Stimulated activated CD8-positive, alpha-beta memory T cell treated with anti-CD3 and anti-CD28 coated beads, Interleukin-4, amount 100 ng/mL, for 4 hours (primary cell): ENCODE results near the gene SETSIP.
"Not testable (repeated sequence)": the region's sequence is repeated elsewhere in the genome, so short reads cannot be mapped to it uniquely, and the experiment has no call there.

ENCODE experiments used
- DNase-seq, 2 donors: peaks; one replicate each; pipeline ENCODE4 v3.0.0-alpha.2; 2020; ENCODE audit warnings: low read depth in 2 of 2, low spot score in 1 of 2

The SETSIP gene

DNA sequence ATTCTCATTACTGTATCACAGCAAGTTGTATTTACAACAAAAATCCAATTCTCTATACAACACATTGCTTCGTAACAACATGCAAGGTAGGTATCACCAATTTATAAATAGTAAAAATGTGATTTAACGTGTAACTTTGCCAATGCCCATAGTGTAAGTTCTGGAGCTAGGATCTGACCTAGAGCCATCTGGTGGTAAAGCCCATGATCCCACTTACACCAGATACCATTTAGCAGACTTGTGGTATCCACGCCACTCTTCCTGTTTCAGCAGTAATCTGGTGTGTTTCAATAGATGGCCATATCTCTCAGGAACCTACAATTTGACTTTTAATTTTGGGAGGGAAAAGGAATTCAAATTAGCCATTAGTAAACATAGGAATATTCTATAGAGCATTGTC, 10.2 kb downstream of the SETSIP start:
- no peak for DNase-seq

DNA sequence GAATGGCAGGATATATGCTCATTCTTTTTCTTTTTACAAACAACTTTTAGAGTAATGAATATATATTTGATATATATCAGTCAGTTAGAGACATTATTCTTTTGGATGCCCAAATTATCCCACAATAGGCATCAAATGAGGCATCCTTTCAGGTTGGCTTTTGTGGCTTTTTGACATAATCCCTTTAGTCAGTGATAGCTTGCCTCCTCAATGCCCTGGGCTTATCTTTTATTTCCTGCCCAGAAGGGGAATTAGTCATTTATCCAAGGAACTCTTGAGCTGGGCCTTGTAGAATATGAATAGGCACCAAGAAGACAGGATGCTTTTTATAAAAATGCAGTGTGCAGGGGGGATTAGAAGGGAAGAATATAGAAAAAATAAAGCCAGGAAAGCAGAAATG, 23.3 kb downstream of the SETSIP start:
- no peak for DNase-seq

DNA sequence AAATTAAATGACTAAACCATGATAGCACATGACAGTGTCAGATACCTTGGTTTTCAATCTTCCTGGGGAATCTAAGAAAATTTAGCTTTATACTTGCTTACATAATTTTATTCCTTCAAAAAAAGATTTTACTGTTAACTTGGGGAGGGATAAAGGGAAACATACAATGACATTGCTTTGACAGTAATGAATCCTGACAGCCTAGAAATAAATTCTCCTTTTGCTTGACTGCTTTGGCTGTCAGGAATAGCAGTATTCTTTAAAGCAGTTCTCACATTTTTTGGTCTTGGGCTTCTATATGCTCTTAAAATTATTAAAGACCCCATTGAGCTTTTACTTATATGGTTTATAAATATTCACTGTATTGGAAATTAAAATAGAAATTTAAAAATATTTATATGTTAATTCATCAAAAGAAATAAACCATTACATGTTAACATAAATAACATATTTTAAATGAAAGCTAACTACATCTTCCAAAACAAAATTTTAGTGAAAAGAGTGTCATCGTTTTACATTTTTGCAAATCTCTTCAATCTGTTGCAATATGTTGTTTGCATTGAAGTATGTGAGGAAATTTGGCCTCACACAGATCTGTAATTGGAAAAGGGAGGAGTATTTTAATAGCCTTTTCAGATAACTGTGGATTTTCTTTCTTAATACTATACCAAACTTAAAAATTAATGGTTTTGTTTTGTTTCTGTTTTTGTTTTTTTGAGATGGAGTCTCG, 29.3 kb downstream of the SETSIP start:
- no peak for DNase-seq

DNA sequence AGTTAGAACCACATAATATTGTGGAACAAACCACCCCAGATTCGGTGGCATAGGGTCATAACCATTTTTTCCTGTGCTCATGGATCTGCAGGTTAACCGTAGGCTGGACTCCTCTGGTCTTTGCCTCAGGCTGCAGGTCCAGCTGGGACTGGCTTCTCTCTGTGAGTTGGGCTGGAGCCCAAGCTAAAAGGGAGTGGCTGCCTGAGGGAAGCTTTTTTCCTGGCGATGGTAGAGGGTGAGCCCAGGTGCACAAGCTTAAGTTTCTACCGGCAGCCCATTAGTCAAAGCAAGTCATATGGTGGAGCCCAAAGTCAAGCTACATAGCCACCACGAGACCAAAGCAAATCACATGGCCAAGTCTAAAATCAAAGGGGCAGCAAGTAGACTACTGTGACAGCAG, 31.6 kb downstream of the SETSIP start:
- no peak for DNase-seq

DNA sequence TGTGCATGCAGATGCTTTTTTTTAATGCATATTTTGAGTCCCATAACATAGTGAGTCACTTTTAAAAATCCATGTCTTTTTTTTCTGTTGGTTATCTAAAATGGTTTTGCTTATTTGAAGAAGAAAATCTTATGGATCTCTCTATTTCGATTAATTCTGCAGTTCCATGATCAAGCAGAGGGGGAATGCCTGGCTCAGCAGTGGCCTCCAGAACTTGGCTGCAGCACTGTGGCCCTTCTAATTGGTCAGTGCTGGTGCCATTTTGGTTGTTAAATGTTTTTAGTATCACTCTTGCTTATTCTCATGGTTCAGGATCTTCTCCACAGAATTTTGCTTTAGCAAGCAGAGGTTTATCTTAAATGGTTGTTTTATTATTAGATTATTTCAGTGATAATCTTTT, 34.2 kb downstream of the SETSIP start:
- no peak for DNase-seq

DNA sequence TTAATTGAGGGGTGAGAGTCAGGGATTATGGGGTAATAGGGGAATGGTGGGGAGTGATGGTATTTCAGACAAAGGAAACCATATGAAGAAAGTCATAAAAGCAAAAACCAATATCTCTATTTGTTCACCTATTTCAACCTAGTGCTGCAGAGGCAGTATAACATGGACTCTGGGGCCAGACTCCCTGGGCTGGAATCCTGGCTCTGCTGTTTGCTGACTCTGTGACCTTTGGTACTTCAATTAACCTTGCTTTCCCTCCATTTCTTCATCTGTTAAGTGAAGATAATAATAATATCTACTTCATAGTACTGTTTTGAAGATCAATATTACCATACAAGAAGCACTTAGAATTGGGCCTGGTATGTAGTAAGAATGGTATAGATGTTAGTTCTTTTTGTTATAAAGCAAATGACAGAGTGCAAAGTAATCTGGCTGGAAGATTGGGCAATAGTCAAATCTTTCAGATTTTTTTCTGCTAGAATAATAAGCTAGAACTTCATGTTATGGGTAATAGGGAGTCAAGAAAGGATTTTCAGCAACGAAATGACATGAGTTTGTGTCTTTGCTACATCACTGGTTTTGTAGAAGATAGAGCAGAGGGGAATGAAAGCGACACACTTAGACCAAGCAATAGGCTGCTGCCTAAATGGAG, 36.4 kb downstream of the SETSIP start:
- DNase-seq: no peak

DNA sequence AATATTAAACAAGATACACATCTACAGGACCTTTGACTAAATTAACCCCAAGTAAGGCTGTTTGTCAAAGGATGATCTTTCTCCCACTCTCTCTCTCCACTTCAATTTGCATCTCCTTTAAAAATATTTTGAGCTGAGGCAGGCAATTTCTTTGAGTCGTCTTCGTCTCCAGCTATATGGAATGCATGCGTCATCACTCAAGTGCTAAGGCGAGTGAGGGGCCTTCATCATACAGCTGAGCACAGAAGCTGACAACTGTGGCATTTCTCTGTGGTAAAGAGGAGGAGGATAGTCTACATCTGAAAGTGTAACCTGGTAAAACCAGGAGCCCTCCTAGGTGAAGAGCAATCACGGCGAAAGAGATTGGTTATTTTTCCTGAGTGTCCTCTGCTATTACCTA, 37.8 kb downstream of the SETSIP start:
- DNase-seq: no peak

DNA sequence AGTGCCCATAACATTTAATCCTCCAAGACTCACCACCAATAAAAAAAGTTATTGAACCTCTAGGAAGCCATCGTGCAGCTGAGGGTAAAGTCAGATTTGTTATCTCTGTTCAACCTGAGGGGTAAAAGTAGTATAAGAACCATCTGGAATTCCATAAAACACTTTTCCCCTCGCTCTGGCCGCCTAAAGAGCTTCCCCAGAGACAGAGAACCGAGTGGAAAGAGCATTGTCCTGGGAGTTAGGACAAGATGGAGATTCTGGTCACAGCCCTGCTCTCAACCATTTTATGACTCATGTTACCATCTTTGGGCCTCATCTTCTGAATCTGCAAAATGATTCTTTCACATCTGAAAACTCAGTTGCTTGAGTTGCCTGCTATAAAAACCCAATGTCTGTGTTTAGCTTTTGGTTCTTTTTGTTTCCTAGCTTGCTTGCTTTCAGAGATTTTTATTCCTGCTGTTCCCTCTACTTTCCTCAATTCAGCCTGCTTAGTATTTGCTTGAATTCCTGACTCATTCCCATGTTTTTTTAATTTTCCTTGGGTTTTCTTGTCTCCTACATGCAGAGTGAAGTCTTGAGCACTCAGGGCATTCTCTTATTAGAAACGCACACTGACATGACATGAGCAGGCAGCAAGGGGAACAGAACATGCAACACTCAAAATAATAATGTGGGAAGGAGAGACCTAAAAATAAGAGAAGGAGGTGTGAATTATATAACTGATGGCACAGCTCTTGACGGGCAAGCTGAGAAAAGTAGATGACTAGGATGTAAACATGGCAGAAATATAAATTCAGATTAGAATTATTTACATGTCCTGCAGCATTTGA, 43.7 kb downstream of the SETSIP start:
- no peak for DNase-seq

DNA sequence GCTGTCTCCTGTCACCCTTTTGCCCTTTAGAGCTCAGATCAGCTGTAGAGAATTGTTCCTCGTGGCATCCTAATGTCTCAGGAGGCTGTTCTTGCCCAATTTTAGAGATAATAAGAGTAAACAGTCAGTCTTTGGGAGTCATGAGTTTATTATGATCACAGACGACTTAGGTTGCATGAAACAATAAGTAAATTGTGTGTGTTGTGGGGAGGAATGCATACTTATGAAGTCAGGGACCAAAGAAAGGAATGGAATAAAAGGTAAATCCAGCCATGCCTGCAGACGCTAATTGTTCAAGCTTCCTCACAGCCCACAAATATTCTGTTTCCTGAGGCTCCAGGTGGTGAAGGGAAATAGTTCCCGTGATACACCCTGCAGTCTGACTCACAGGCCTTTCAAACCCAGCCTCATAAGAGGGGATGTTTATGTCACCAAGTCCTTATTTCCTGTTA, 44.5 kb downstream of the SETSIP start:
- no peak for DNase-seq

DNA sequence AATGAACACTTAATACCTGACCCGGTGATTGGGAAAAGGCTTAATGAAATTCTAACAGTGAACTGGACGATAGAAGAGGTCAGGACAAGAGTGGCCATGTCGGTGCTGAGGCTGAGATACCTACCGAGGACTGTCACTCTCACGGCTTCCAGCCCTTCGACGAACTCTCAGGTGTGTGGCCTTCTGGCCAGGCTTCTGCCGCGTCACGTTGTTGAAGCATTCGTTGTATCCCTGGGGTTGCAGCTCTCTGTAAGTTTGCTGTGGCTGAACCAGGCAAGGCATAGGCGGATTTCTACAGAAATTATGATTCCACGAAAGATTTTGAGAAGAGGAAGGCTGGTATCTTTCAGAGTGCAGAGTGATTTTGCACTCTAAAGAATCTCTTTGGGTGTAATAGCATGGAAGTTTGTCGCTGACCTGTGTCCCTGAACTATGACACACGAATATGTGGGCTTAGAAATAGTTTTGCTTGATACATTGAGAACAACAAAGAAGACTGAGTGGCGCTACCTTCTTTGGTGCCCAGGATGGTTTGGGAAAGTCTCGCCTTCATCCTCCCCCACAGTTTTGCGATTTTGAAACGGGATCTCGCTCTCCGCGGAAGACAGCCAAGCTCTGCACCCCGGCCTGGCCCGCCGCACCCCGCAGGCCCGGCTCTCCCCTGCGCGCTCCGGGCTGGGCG, 45.8 kb downstream of the SETSIP start:
- DNase-seq: no peak

DNA sequence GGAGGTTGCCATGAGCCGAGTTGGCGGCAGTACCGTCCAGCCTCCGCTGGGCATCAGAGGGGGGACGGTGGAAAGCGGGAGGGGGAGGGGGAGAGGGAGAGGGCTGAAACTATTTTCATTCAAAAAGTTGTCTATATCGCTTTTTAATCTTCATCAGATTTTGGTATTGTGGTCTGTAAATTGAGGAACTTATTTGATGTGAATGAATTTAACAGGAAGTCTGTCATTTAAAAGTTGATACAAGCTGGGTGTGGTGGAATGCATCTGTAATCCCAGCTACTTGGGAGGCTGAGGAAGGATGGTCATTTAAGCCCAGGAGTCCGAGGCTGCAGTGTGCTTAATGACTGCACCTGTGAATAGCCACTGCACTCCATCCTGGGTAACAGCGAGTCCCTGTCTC, 48.4 kb downstream of the SETSIP start:
- no peak for DNase-seq

DNA sequence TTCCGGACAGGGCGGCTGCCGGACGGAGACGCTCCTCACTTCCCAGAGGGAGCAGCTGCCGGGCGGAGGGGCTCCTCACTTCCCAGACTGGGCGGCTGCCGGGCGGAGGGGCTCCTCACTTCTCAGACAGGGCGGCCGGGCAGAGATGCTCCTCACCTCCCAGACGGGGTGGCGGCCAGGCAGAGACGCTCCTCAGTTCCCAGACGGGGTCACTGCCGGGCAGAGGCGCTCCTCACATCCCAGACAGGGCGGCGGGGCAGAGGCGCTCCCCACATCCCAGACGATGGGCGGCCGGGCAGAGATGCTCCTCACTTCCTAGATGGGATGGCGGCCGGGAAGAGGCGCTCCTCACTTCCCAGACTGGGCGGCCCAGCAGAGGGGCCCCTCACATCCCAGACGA, 49.2 kb downstream of the SETSIP start:
- not testable (repeated sequence) for DNase-seq
